Lung (tissue), 12 donors: ENCODE measurements around the gene TTC7B. TPM values are rescaled to one million over a fixed set of nuclear protein-coding genes. Genes with fewer than 3 reads are reported as not detected.
A peak's percentile ranks its signal among the peaks of the same experiment; 100 is the strongest.

Source experiments
- ATAC-seq: fragments of 200-7000 bp; cut with Tn5 transposase; one replicate; pipeline ENCODE4 v1.9.1; 2020; ENCODE audit warnings: moderate number of reproducible peaks; ENCODE audit not compliant: insufficient read depth, low FRiP score
- DNase-seq, 3 donors: peaks; one replicate each; pipeline ENCODE4 v3.0.0-alpha.2; 2013 to 2017
- H3K27ac ChIP-seq, 2 donors: one replicate each; pipeline ENCODE4 v1.5.1; 2013; ENCODE audit warnings: mild to moderate bottlenecking in 2 of 2, moderate library complexity in 2 of 2, control low read depth in 1 of 2, inconsistent platforms in 1 of 2, low read depth in 1 of 2, low read length in 1 of 2
- H3K27me3 ChIP-seq, 3 donors: one replicate each; pipeline ENCODE4 v1.5.1; 2013; ENCODE audit warnings: low read length in 2 of 3; ENCODE audit not compliant: control insufficient read depth in 3 of 3, insufficient read depth in 3 of 3
- H3K36me3 ChIP-seq, 4 donors: one replicate each; pipeline ENCODE4 v1.5.1; 2013; ENCODE audit warnings: low read length in 4 of 4, mild to moderate bottlenecking in 1 of 4, moderate library complexity in 1 of 4; ENCODE audit not compliant: control insufficient read depth in 4 of 4, insufficient read depth in 4 of 4
- H3K4me1 ChIP-seq, 5 donors: one replicate each; pipeline ENCODE4 v1.5.1; 2013; ENCODE audit warnings: low read length in 5 of 5, mild to moderate bottlenecking in 2 of 5, moderate library complexity in 1 of 5; ENCODE audit not compliant: control insufficient read depth in 5 of 5, insufficient read depth in 5 of 5
- H3K4me3 ChIP-seq: one replicate; pipeline ENCODE4 v1.5.1; 2013; ENCODE audit warnings: mild to moderate bottlenecking, control low read depth, moderate library complexity
- H3K9ac ChIP-seq, 2 donors: one replicate each; pipeline ENCODE4 v1.5.1; 2013; ENCODE audit warnings: low read length in 2 of 2, control low read depth in 1 of 2; ENCODE audit not compliant: insufficient read depth in 1 of 2
- H3K9me3 ChIP-seq, 4 donors: one replicate each; pipeline ENCODE4 v1.5.1; 2013; ENCODE audit warnings: low read length in 3 of 4, mild to moderate bottlenecking in 1 of 4, moderate library complexity in 1 of 4; ENCODE audit not compliant: control insufficient read depth in 4 of 4, insufficient read depth in 3 of 4
- WGBS, 2 donors: extraction: QIAGEN DNeasy Blood & Tissue Kit; methylation state at CpG; one replicate each; pipeline ENCODE4 v1.1.7; 2013; 5-methylcytosine and 5-hydroxymethylcytosine counted together
- polyA plus RNA-seq, 2 donors: library from polyadenylated mRNA; stranded (reverse); fragments of 200-250 nt; gene quantifications; one replicate each; pipeline ENCODE4 v1.2.1, GENCODE V29; 2013
- total RNA-seq, 2 donors: library from RNA; depleted of rRNA in 1 of 2; stranded (reverse); fragments of >200 nt in 1 of 2; gene quantifications; one replicate each; pipeline ENCODE4 v1.2.1, GENCODE V29; 2014 to 2021
- TF ChIP-seq, protein P1 (sequence below): IDR thresholded peaks from 2 replicates; pipeline ENCODE4 v1.5.1; 2012; ENCODE audit warnings: mild to moderate bottlenecking; ENCODE audit errors: control extremely low read depth, extremely low read depth
- donor health status: control.
- donor health status: control.
- donor health status: Bipolar disorder and iron deficiency.
- donor health status: healthy.
- donor health status: DM: yes; HTN: yes; CAD: no.

The TTC7B gene
- total and polyA plus RNA-seq, 4 donors: 11.0 to 39.6 (median 23.0) TPM

DNA sequence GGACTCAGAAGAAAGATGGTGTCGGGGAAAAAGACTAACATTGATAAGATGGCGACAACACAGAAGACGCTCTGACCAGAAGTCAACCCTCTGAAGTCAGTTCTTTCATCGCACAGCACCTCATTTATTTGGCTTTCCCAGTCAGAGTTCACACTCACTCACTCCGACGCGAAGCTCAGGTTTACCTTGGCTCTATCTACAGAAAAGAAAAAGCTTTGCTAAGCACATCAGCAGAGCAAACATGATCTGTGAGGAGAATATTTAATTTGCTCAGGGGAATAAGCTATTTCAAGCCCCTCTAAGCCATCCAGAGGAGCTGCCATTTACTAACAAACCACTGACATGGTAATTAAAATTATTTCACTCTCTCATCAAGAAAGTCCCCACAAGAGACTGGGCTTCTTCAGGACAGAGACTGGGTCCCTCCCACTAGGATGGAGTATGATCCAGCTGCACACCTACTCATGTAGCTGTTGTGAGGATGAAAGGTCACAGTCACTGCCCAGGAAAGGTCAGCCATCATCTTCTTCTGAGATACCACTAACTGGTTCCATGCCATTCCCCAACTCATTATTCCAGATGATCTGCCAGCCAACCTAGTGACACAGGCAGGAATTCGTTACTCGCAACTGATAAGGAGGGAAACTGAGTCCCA is 111.4 kb downstream of the TTC7B start:
- 83 to 90% methylated on average over 9 of the region's 9 CpGs for WGBS, 2 donors
- H3K9me3 ChIP-seq: no peaks in the 10 kb centered on the region
- H3K9ac ChIP-seq: no peak overlapping the region
- no peak overlapping the region for H3K4me3 ChIP-seq
- DNase-seq: no peak
- H3K27me3 ChIP-seq: no peaks in the 10 kb centered on the region
- peaks cover 0 to 15% (median 8%) of the 10 kb centered on the region in 5 donors for H3K4me1 ChIP-seq
- TF ChIP-seq, protein P1, sequence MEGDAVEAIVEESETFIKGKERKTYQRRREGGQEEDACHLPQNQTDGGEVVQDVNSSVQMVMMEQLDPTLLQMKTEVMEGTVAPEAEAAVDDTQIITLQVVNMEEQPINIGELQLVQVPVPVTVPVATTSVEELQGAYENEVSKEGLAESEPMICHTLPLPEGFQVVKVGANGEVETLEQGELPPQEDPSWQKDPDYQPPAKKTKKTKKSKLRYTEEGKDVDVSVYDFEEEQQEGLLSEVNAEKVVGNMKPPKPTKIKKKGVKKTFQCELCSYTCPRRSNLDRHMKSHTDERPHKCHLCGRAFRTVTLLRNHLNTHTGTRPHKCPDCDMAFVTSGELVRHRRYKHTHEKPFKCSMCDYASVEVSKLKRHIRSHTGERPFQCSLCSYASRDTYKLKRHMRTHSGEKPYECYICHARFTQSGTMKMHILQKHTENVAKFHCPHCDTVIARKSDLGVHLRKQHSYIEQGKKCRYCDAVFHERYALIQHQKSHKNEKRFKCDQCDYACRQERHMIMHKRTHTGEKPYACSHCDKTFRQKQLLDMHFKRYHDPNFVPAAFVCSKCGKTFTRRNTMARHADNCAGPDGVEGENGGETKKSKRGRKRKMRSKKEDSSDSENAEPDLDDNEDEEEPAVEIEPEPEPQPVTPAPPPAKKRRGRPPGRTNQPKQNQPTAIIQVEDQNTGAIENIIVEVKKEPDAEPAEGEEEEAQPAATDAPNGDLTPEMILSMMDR: no peak
- ATAC-seq: no peak
- H3K27ac ChIP-seq: no peak overlapping the region
- H3K36me3 ChIP-seq: no peaks in the 10 kb centered on the region

DNA sequence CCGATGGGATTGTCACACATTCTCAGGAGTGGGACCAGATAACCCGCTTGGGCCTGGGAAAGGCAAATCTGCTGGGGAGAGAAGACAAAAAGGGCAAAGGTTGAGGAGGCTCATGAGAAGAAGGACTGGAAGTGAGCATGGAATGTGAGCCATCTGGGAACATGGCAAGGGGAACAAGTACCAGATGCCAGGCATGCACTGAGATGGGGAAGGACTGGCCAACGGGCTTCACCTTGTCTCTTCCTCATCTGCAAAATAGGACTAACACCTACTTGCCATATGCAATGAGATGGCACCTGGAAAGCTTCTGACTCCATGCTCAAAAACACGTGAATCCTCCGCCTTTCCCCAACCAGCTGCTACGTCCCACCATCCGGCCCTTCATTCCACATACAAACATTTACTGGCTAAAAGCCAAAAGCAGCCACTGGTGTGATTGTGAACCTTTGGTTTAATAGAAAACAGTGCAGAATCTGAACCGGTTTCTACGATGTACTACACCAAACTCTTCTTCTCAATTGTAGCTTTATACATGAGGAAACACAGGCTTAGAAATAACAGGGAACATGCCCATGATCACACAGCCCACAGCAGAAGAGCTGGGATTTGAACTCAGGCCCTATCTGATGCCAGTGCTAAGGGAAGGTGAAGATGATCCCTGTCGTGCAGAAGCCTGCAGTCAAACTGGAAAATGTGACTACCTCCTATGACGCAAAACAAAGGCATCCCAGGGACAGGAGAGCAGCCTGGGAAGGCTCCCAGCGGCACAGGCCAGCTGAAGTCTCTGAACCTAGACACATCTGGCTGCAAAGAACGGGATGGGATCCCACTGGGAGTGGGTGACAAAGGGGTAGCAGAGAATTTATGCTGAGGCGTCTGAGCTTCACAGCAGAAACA is 112.1 kb downstream of the TTC7B start:
- no peak for ATAC-seq
- peaks cover 0 to 18% (median 9%) of the 10 kb centered on the region in 5 donors for H3K4me1 ChIP-seq
- H3K9ac ChIP-seq: no peak overlapping the region
- TF ChIP-seq, protein P1: no peak
- no peak overlapping the region for H3K4me3 ChIP-seq
- 69 to 85% methylated on average over 14 of the region's 14 CpGs for WGBS, 2 donors
- DNase-seq: peak; percentile 25 to 73 (median 71)
- H3K9me3 ChIP-seq: no peaks in the 10 kb centered on the region
- H3K27ac ChIP-seq: no peak overlapping the region
- H3K27me3 ChIP-seq: no peaks in the 10 kb centered on the region
- no peaks in the 10 kb centered on the region for H3K36me3 ChIP-seq

- Histone ChIP-seq H3K27me3 (no peaks in the 10 kb centered on the region), H3K4me3 (no peak overlapping the region), H3K4me1 (peaks cover 8 to 46% (median 16%) of the 10 kb centered on the region in 5 donors), H3K9ac (no peak overlapping the region), H3K9me3 (no peaks in the 10 kb centered on the region), H3K27ac (no peak overlapping the region), H3K36me3 (no peaks in the 10 kb centered on the region)
- TF ChIP-seq, protein P1: no peak
- ATAC-seq (no peak), DNase-seq (no peak)
- WGBS, 2 donors: 67 to 73% methylated on average over 16 of the region's 16 CpGs
Measured at GRCh38 chr14:90700933-90701776, 115.1 kb downstream of the TTC7B start.
